Stimulated activated CD8-positive, alpha-beta memory T cell treated with anti-CD3 and anti-CD28 coated beads, Interleukin-7, amount 100 ng/mL, for 48 hours (primary cell): ENCODE results near the gene SPATA21.
"Not testable (repeated sequence)": the region's sequence is repeated elsewhere in the genome, so short reads cannot be mapped to it uniquely, and the experiment has no call there.

Experiments
- DNase-seq, 2 donors: peaks; one replicate each; pipeline ENCODE4 v3.0.0-alpha.2; 2020; ENCODE audit warnings: low read depth in 1 of 2; ENCODE audit errors: extremely low read depth in 1 of 2

The SPATA21 gene

GRCh38 chr1:16436946-16437474, at the start of gene SPATA21:
Gene SPATA21 (minus strand): TSS chr1:16437424. CDS start chr1:16431371, 6,053 bp downstream.
- DNase-seq: no peak

GRCh38 chr1:16487011-16487410, 49.8 kb upstream of the SPATA21 start:
- DNase-seq: not testable (repeated sequence)

- not testable (repeated sequence) for DNase-seq
These were observed 49.1 kb upstream of the SPATA21 start for GRCh38 chr1:16486316-16486715.

GRCh38 chr1:16484931-16485330, 47.7 kb upstream of the SPATA21 start:
- DNase-seq: no peak

GRCh38 chr1:16484501-16484835, 47.2 kb upstream of the SPATA21 start:
- no peak for DNase-seq

GRCh38 chr1:16483639-16484500, 46.6 kb upstream of the SPATA21 start:
- DNase-seq: not testable (repeated sequence)

GRCh38 chr1:16483146-16483545, 45.9 kb upstream of the SPATA21 start:
- not testable (repeated sequence) for DNase-seq

- no peak for DNase-seq
These were observed 40.9 kb upstream of the SPATA21 start for GRCh38 chr1:16478091-16478490.

- DNase-seq: not testable (repeated sequence)
These were observed 38.8 kb upstream of the SPATA21 start for GRCh38 chr1:16475771-16476770.

- DNase-seq: not testable (repeated sequence)
These were observed 37.7 kb upstream of the SPATA21 start for GRCh38 chr1:16474891-16475290.

- no peak for DNase-seq
These were observed 37.1 kb upstream of the SPATA21 start for GRCh38 chr1:16474166-16474800.

GRCh38 chr1:16468558-16468957, 31.3 kb upstream of the SPATA21 start:
- no peak for DNase-seq

- DNase-seq: no peak
These were observed 27.8 kb upstream of the SPATA21 start for GRCh38 chr1:16464917-16465625.

- no peak for DNase-seq
These were observed 25.6 kb upstream of the SPATA21 start for GRCh38 chr1:16462773-16463330.

- DNase-seq: no peak
These were observed 24.5 kb upstream of the SPATA21 start for GRCh38 chr1:16461681-16462080.

- DNase-seq: no peak
These were observed 22.2 kb upstream of the SPATA21 start for GRCh38 chr1:16459352-16459925.

- no peak for DNase-seq
These were observed 21.6 kb upstream of the SPATA21 start for GRCh38 chr1:16458831-16459230.

GRCh38 chr1:16456151-16456550, 18.9 kb upstream of the SPATA21 start:
- DNase-seq: not testable (repeated sequence)

GRCh38 chr1:16454909-16455308, 17.7 kb upstream of the SPATA21 start:
- DNase-seq: not testable (repeated sequence)
